ENCODE data around the gene TENT4B. TPM values are rescaled to one million over a fixed set of nuclear protein-coding genes. Genes with fewer than 3 reads are reported as not detected.
"Not testable (repeated sequence)": the region's sequence is repeated elsewhere in the genome, so short reads cannot be mapped to it uniquely, and the experiment has no call there.

Gene TENT4B
- total and polyA plus RNA-seq, 8 donors: 14.8 to 19.0 (median 15.9) TPM

GRCh38 chr16:50121278-50121677 is 31.8 kb upstream of the TENT4B start:
- ATAC-seq (no peak), DNase-seq (no peak)
- TF ChIP-seq CTCF (IDR thresholded peaks at IDR 0.05): no peak
- no peaks in the 10 kb centered on the region for H3K36me3 ChIP-seq
- no peaks in the 10 kb centered on the region for H3K27me3 ChIP-seq
- no peak overlapping the region for H3K27ac ChIP-seq
- H3K9me3 ChIP-seq: no peaks in the 10 kb centered on the region
- H3K4me1 ChIP-seq: no peaks in the 10 kb centered on the region
- no peak overlapping the region for H3K4me3 ChIP-seq
- intact Hi-C loops (cut with DNase I): no loop called here

GRCh38 chr16:50121721-50122445 is 31.2 kb upstream of the TENT4B start:
- H3K36me3 ChIP-seq: no peaks in the 10 kb centered on the region
- no peaks in the 10 kb centered on the region for H3K27me3 ChIP-seq
- no peak for DNase-seq
- TF ChIP-seq CTCF (IDR thresholded peaks at IDR 0.05): no peak
- no peaks in the 10 kb centered on the region for H3K9me3 ChIP-seq
- no peak overlapping the region for H3K4me3 ChIP-seq
- ATAC-seq: no peak
- H3K4me1 ChIP-seq: no peaks in the 10 kb centered on the region
- H3K27ac ChIP-seq: no peak overlapping the region
- intact Hi-C loops (cut with DNase I): no loop called here

- TF ChIP-seq CTCF (IDR thresholded peaks at IDR 0.05): no peak
- DNase-seq (no peak), ATAC-seq (no peak)
- Histone ChIP-seq H3K4me3 (no peak overlapping the region), H3K27ac (no peak overlapping the region), H3K27me3 (no peaks in the 10 kb centered on the region), H3K36me3 (no peaks in the 10 kb centered on the region), H3K9me3 (no peaks in the 10 kb centered on the region), H3K4me1 (no peaks in the 10 kb centered on the region)
- intact Hi-C loops (cut with DNase I): no loop called here
These were observed 29.7 kb upstream of the TENT4B start for GRCh38 chr16:50123417-50123816.

- no peak for DNase-seq
- Histone ChIP-seq H3K27me3 (no peaks in the 10 kb centered on the region), H3K4me3 (no peak overlapping the region), H3K9me3 (no peaks in the 10 kb centered on the region), H3K36me3 (no peaks in the 10 kb centered on the region), H3K27ac (no peak overlapping the region), H3K4me1 (no peaks in the 10 kb centered on the region)
- no peak for TF ChIP-seq CTCF (IDR thresholded peaks at IDR 0.05)
- intact Hi-C loops (cut with DNase I): no loop called here
- no peak for ATAC-seq
These were observed 28.3 kb upstream of the TENT4B start for GRCh38 chr16:50124769-50125168.

- Histone ChIP-seq H3K4me3 (no peak overlapping the region), H3K27ac (no peak overlapping the region), H3K9me3 (no peaks in the 10 kb centered on the region), H3K36me3 (no peaks in the 10 kb centered on the region), H3K27me3 (no peaks in the 10 kb centered on the region), H3K4me1 (no peaks in the 10 kb centered on the region)
- ATAC-seq: no peak
- DNase-seq: no peak
- intact Hi-C loops (cut with DNase I): no loop called here
- no peak for TF ChIP-seq CTCF (IDR thresholded peaks at IDR 0.05)
These were observed 26.9 kb upstream of the TENT4B start for GRCh38 chr16:50126183-50126582.

GRCh38 chr16:50132571-50132970 is 20.5 kb upstream of the TENT4B start:
- H3K27ac ChIP-seq; intact Hi-C loops (cut with DNase I); H3K36me3 ChIP-seq; H3K9me3 ChIP-seq; H3K4me1 ChIP-seq; DNase-seq; ATAC-seq; H3K4me3 ChIP-seq; H3K27me3 ChIP-seq: not testable (repeated sequence)

All from left lung (tissue), 10 donors.